Measurements from ENCODE around the gene CDH16.

Gene CDH16

GRCh38 chr16:66952430-66953110, 33.9 kb upstream of the CDH16 start:
- no peaks in the 10 kb centered on the region for H3K36me3 ChIP-seq
- H3K4me1 ChIP-seq (ENCODE audit: control insufficient read depth in 1 of 2, insufficient read depth in 1 of 2, low read depth in 1 of 2, low read length in 1 of 2), result peaks cover 12 to 14% of the 10 kb centered on the region in 2 experiments
- TF ChIP-seq CTCF (IDR thresholded peaks at IDR 0.05), result no peak
- H3K9me3 ChIP-seq, result no peaks in the 10 kb centered on the region
- H3K4me3 ChIP-seq (ENCODE audit: low read depth in 1 of 2, low read length in 1 of 2), result no peak overlapping the region
- H3K27ac ChIP-seq, result no peak overlapping the region
- peaks cover 65% of the 10 kb centered on the region for H3K27me3 ChIP-seq

GRCh38 chr16:66950971-66951790, 32.5 kb upstream of the CDH16 start:
- Histone ChIP-seq H3K27me3 (peaks cover 77% of the 10 kb centered on the region), H3K27ac (no peak overlapping the region), H3K4me1 (ENCODE audit: control insufficient read depth in 1 of 2, insufficient read depth in 1 of 2, low read depth in 1 of 2, low read length in 1 of 2) (peaks cover 18 to 21% of the 10 kb centered on the region in 2 experiments), H3K9me3 (no peaks in the 10 kb centered on the region), H3K4me3 (ENCODE audit: low read depth in 1 of 2, low read length in 1 of 2) (no peak overlapping the region), H3K36me3 (no peaks in the 10 kb centered on the region)
- no peak for TF ChIP-seq CTCF (IDR thresholded peaks at IDR 0.05)

GRCh38 chr16:66950437-66950836, 31.8 kb upstream of the CDH16 start:
- TF ChIP-seq CTCF (IDR thresholded peaks at IDR 0.05), result no peak
- no peak overlapping the region for H3K27ac ChIP-seq
- H3K4me3 ChIP-seq (ENCODE audit: low read depth in 1 of 2, low read length in 1 of 2), result no peak overlapping the region
- H3K4me1 ChIP-seq (ENCODE audit: control insufficient read depth in 1 of 2, insufficient read depth in 1 of 2, low read depth in 1 of 2, low read length in 1 of 2), result peaks cover 18 to 21% of the 10 kb centered on the region in 2 experiments
- H3K27me3 ChIP-seq, result peaks cover 77% of the 10 kb centered on the region
- no peaks in the 10 kb centered on the region for H3K36me3 ChIP-seq
- no peaks in the 10 kb centered on the region for H3K9me3 ChIP-seq

GRCh38 chr16:66949472-66949871, 30.8 kb upstream of the CDH16 start:
- H3K4me1 ChIP-seq (ENCODE audit: control insufficient read depth in 1 of 2, insufficient read depth in 1 of 2, low read depth in 1 of 2, low read length in 1 of 2), result peaks cover 18 to 21% of the 10 kb centered on the region in 2 experiments
- H3K4me3 ChIP-seq (ENCODE audit: low read depth in 1 of 2, low read length in 1 of 2), result no peak overlapping the region
- H3K36me3 ChIP-seq, result no peaks in the 10 kb centered on the region
- no peaks in the 10 kb centered on the region for H3K9me3 ChIP-seq
- no peak for TF ChIP-seq CTCF (IDR thresholded peaks at IDR 0.05)
- no peak overlapping the region for H3K27ac ChIP-seq
- H3K27me3 ChIP-seq, result peaks cover 77% of the 10 kb centered on the region

- no peak overlapping the region for H3K27ac ChIP-seq
- peaks cover 2% of the 10 kb centered on the region for H3K36me3 ChIP-seq
- no peak for TF ChIP-seq CTCF (IDR thresholded peaks at IDR 0.05)
- peak overlapping the region in 1 of 2 experiments; percentile 61 for H3K4me3 ChIP-seq (ENCODE audit: low read depth in 1 of 2, low read length in 1 of 2)
- H3K27me3 ChIP-seq, result peaks cover 75% of the 10 kb centered on the region
- no peaks in the 10 kb centered on the region for H3K9me3 ChIP-seq
- H3K4me1 ChIP-seq (ENCODE audit: control insufficient read depth in 1 of 2, insufficient read depth in 1 of 2, low read depth in 1 of 2, low read length in 1 of 2), result peaks cover 18 to 21% of the 10 kb centered on the region in 2 experiments
Observed at GRCh38 chr16:66948837-66949225, 30.1 kb upstream of the CDH16 start.
